ENCODE measurements around the gene CTNNA2.

Gene CTNNA2

GRCh38 chr2:80326861-80327260 lies 814.0 kb downstream of the CTNNA2 start:
- TF ChIP-seq CTCF (IDR thresholded peaks at IDR 0.05; ENCODE audit: low read depth, low read length) = no peak
- DNase-seq (ENCODE audit: extremely low read depth, low read depth) = no peak

DNA sequence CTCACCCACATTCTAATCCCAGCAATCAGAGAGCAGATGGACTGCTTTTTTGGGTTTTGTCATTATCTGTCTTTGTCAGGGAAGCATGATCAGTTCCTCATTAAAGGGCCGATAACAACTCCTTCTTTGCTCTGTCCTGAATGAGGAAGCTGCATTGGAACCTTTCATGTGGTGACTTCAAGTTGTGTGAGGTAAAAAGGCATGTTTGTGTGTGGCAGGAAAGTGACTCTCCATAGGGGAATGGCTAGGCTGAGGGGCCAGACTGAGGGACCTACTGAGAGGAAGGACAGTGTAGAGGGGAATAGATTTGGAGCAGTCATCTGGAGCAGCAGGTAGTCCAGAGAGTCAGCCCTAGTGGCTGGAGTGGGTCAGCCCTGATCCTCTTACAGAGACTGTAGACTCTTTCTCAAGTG lies 815.3 kb downstream of the CTNNA2 start:
- no peak for TF ChIP-seq CTCF (IDR thresholded peaks at IDR 0.05; ENCODE audit: low read depth, low read length)
- no peak for DNase-seq (ENCODE audit: extremely low read depth, low read depth)

- TF ChIP-seq CTCF (IDR thresholded peaks at IDR 0.05; ENCODE audit: low read depth, low read length) = no peak
- no peak for DNase-seq (ENCODE audit: extremely low read depth, low read depth)
Measured at GRCh38 chr2:80329491-80329890, 816.6 kb downstream of the CTNNA2 start.

DNA sequence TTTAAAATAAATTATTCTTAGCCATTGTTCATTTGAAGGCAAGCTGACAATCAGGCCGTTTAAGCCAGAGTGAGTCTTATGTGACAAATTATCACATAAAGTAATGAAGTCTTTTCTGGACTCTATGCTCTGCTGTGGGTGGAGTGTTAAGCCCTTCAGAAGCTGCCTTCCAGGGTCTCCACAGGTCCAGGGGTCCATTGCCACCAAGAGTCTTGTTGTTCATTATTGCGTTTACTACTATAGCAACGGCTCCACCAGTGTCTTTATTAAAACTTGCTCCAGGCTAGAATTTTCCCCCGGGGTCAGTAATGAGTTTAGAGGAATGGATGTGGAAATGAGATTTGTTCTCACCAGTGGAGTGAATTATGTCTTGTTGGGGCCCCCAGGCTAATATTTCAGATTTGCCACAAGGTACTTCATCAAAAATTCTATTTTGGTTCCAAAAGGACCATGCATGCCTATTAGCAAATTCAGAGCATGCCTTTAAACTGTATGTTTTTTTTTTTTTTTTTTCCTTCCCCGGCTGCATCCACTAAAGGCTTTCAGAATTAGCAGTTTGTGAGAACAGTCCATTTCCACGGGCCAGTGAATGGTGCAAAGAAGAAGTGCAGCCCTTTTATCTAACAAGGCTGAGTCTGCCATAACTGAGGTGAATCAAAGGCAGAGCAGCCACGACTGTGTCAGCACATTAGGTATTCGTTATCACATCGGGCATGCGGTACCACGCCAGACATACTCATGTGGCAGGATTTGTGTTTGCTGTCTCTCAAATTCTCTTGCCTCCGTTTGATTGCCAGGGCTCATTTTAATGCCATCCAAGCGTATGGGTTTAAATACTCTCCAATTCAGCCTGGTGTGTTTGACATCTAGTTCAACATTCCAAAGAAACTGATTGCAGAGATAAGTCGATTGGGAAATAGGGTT lies 817.9 kb downstream of the CTNNA2 start:
- TF ChIP-seq CTCF (IDR thresholded peaks at IDR 0.05; ENCODE audit: low read depth, low read length) = no peak
- DNase-seq (ENCODE audit: extremely low read depth, low read depth) = no peak

DNA sequence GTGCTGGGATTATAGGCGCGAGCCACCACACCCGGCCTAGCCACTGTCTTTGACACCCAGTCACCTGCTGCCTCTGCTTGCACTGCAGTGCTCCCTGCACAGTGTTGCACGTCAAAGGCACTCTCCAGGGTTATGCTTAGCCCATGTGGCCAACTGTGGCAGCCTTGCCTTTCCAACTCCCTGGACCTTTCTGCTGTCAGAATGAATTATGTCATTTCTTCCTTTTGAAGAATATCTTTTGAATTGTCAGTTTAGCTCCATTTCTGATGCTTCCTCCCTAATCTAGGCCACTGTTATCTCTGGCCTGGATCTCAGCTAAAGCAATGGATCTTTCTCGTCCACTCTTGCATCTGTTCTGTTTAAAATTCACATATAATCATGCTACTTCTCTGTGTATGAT lies 821.0 kb downstream of the CTNNA2 start:
- no peak for DNase-seq (ENCODE audit: extremely low read depth, low read depth)
- no peak for TF ChIP-seq CTCF (IDR thresholded peaks at IDR 0.05; ENCODE audit: low read depth, low read length)

DNA sequence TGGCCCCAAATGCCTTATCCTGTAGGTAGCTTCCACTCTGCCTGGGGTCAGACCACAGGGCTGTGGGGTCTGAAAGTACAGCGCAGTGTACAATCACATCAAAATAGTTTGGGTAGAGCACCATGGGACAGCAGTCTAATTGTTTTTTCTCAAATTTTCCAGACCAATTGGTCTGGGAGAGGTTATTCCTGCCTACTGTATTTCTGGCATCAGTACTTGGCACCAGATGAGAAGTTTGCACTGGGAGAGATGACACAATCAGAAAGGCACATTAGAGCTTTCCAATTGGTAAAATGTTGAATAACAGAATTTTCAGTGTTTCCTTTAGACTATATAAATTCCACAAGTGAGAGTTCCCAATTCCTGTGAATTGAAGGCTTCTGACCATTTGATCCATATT lies 822.6 kb downstream of the CTNNA2 start:
- DNase-seq (ENCODE audit: extremely low read depth, low read depth) = no peak
- no peak for TF ChIP-seq CTCF (IDR thresholded peaks at IDR 0.05; ENCODE audit: low read depth, low read length)

DNA sequence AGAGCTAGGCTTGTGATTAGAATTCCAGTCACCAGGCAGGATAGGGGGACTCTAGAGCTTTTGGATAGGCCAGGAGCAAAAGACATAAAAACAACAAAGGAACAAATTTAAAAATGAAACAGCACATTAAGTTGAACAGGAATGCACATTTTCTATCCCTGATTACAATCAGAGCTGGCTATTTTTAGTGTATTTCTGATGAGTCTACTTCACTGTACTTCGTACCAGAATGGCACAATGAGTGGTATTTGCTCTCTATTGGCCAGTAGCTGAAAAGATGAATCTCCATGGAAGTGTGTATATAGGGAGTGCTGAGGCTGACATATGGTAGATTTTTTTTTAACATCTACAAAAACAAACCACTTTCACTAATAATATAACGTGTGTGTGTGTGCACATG lies 825.9 kb downstream of the CTNNA2 start:
- no peak for TF ChIP-seq CTCF (IDR thresholded peaks at IDR 0.05; ENCODE audit: low read depth, low read length)
- DNase-seq (ENCODE audit: extremely low read depth, low read depth) = no peak
